K562 (cell line): Measurements from ENCODE around the gene ZNF385D. TPM values are rescaled to one million over a fixed set of nuclear protein-coding genes. Genes with fewer than 3 reads are reported as not detected.

Experiments
- ATAC-seq: fragments of 200-7000 bp; cut with Tn5 transposase; 3 replicates; pipeline ENCODE4 v1.9.1; 2020; ENCODE audit warnings: moderate library complexity
- BruUV-seq: library from RNA; stranded (reverse); fragments of 400-500 nt; replicated peaks from 2 replicates; lab custom pipeline; 2021; lab: Mats Ljungman, UMichigan
- CTCF ChIA-PET: fragments of 300-600 bp; formaldehyde crosslinking; extraction: SDS; loops from one replicate; lab custom pipeline; 2021; ENCODE audit warnings: low intra/inter-chr PET ratio; lab: Yijun Ruan, JAX
- POLR2A ChIA-PET: fragments of 300-600, 350-650 bp; sonication (Branson Sonifier 250); formaldehyde crosslinking; extraction: SDS; loops from one replicate; lab custom pipeline; 2021; ENCODE audit warnings: antibody characterized with exemption, inconsistent platforms; lab: Yijun Ruan, JAX
- DNase-seq, 4 experiments: peaks; one replicate each; pipeline versions ENCODE4 v3.0.0 to v3.0.0-alpha.2; 2011 to 2018; ENCODE audit warnings: low spot score in 3 of 4, mixed read lengths in 3 of 4; ENCODE audit errors: extremely low read depth in 1 of 4
- FAIRE-seq: peaks from 2 replicates; lab custom pipeline; 2011; peaks lifted over from hg19 to GRCh38; lab: Jason Lieb, UNC
- H2AFZ ChIP-seq: 2 replicates; pipeline ENCODE4 v1.6.0; 2011; ENCODE audit warnings: low read depth, low read length, control low read depth, inconsistent platforms
- H3K27ac ChIP-seq: fragments of 200-600 bp; 3 replicates; pipeline ENCODE4 v1.8.0; 2011; ENCODE audit warnings: low read depth, mild to moderate bottlenecking, control low read depth, inconsistent platforms, low read length, moderate library complexity, mixed read lengths; ENCODE audit errors: extremely low read depth
- H3K27me3 ChIP-seq, 2 experiments: fragments of 300-600 bp in 1 of 2; 2 replicates in 1 of 2; 3 replicates in 1 of 2; pipeline versions ENCODE4 v1.6.0 to v1.8.0; 2011; ENCODE audit warnings: inconsistent platforms in 2 of 2, low read length in 2 of 2, mild to moderate bottlenecking in 1 of 2, mixed read lengths in 1 of 2, moderate library complexity in 1 of 2; ENCODE audit not compliant: control insufficient read depth in 2 of 2, insufficient read depth in 2 of 2
- H3K36me3 ChIP-seq: fragments of 300-600 bp; 3 replicates; pipeline ENCODE4 v1.8.0; 2011; ENCODE audit warnings: mild to moderate bottlenecking, low read length, inconsistent platforms; ENCODE audit not compliant: control insufficient read depth, insufficient read depth
- H3K4me1 ChIP-seq, 2 experiments: fragments of 200-600 bp in 1 of 2; replicated peaks in 1 of 2; 2 replicates in 1 of 2; 3 replicates in 1 of 2; pipeline versions ENCODE4 v1.5.1 to v1.8.0; 2011; ENCODE audit warnings: inconsistent platforms in 2 of 2, low read length in 2 of 2, mild to moderate bottlenecking in 1 of 2, mixed read lengths in 1 of 2, moderate library complexity in 1 of 2; ENCODE audit not compliant: control insufficient read depth in 2 of 2, insufficient read depth in 2 of 2
- H3K4me2 ChIP-seq: 2 replicates; pipeline ENCODE4 v1.6.1; 2011; ENCODE audit warnings: low read length, control low read depth, inconsistent platforms, mixed read lengths; ENCODE audit not compliant: insufficient read depth
- H3K4me3 ChIP-seq: fragments of 200-600 bp; sonication (generic), shearing (Covaris generic); 2 replicates; pipeline ENCODE4 v1.5.1; 2016; ENCODE audit warnings: control low read depth, inconsistent platforms
- H3K79me2 ChIP-seq: fragments of 200-600 bp; 3 replicates; pipeline ENCODE4 v1.8.0; 2011; ENCODE audit warnings: low read length, inconsistent platforms; ENCODE audit not compliant: control insufficient read depth, insufficient read depth
- H3K9ac ChIP-seq, 2 experiments: 2 replicates each; pipeline versions ENCODE4 v1.6.0 to v1.6.1; 2011; ENCODE audit warnings: low read depth in 2 of 2, low read length in 2 of 2, control low read depth in 1 of 2, inconsistent platforms in 1 of 2, mild to moderate bottlenecking in 1 of 2, mixed read lengths in 1 of 2; ENCODE audit not compliant: insufficient read depth in 1 of 2
- H3K9me1 ChIP-seq: one replicate; pipeline ENCODE4 v1.6.0; 2011; ENCODE audit warnings: inconsistent platforms, mild to moderate bottlenecking, low read length, moderate library complexity; ENCODE audit not compliant: control insufficient read depth, insufficient read depth
- H3K9me3 ChIP-seq: replicated peaks from 2 replicates; pipeline ENCODE4 v1.5.1; 2011; ENCODE audit warnings: low read depth, low read length, inconsistent platforms; ENCODE audit not compliant: control insufficient read depth, insufficient read depth
- H4K20me1 ChIP-seq: replicated peaks from 2 replicates; pipeline ENCODE4 v1.6.1; 2011; ENCODE audit warnings: low read length, inconsistent platforms, mixed read lengths; ENCODE audit not compliant: control insufficient read depth, insufficient read depth
- ASH1L ChIP-seq: fragments of 450-650 bp; IDR thresholded peaks from 2 replicates; pipeline ENCODE4 v1.6.1; 2018; ENCODE audit warnings: borderline replicate concordance, mild to moderate bottlenecking, low read depth; ENCODE audit not compliant: partially characterized antibody
- IFI16 ChIP-seq: fragments of 250-450 bp; sonication (Bioruptor Pico); IDR thresholded peaks from 2 replicates; pipeline ENCODE4 v2.1.2; 2022; ENCODE audit warnings: mild to moderate bottlenecking, inconsistent platforms
- MAFF ChIP-seq: IDR thresholded peaks from 2 replicates; pipeline ENCODE4 v1.6.1; 2012; ENCODE audit warnings: low read length, improper control_type of control experiment
- NFIC ChIP-seq: fragments of 450-650 bp; IDR thresholded peaks from 2 replicates; pipeline ENCODE4 v1.6.1; 2017; ENCODE audit warnings: mild to moderate bottlenecking, inconsistent platforms
- PHF8 ChIP-seq: fragments of 200-600 bp; sonication (generic); IDR thresholded peaks from 2 replicates; pipeline ENCODE4 v1.6.1; 2012; ENCODE audit warnings: mixed run types, mild to moderate bottlenecking, inconsistent platforms, low read length, moderate library complexity, borderline replicate concordance
- PREB ChIP-seq: sonication (generic); formaldehyde crosslinking; IDR thresholded peaks from 2 replicates; pipeline ENCODE4 v1.8.1; 2023; ENCODE audit warnings: mild to moderate bottlenecking, missing genetic modification reagents
- RAD21 ChIP-seq, 2 experiments: fragments of 250-450 bp in 1 of 2; fragments of 450-650 bp in 1 of 2; sonication (Bioruptor Pico) in 1 of 2; formaldehyde crosslinking in 1 of 2; IDR thresholded peaks in 1 of 2; conservative IDR thresholded peaks in 1 of 2; 2 replicates each; pipeline versions ENCODE4 v1.4.0 to v1.8.0; 2020 to 2022; ENCODE audit warnings: mild to moderate bottlenecking in 2 of 2, moderate library complexity in 1 of 2
- SAP30 ChIP-seq: fragments of 200-600 bp; sonication (generic); IDR thresholded peaks from 2 replicates; pipeline ENCODE4 v1.6.1; 2012; ENCODE audit warnings: borderline replicate concordance, low read depth, mild to moderate bottlenecking, moderate library complexity, low read length, control low read depth, inconsistent platforms; ENCODE audit not compliant: insufficient read depth, poor library complexity, severe bottlenecking
- SMAD4 ChIP-seq: fragments of 250-450 bp; sonication (Bioruptor Pico); conservative IDR thresholded peaks from 2 replicates; pipeline ENCODE4 v1.8.0; 2021; ENCODE audit warnings: inconsistent platforms, mild to moderate bottlenecking, moderate library complexity
- ZBTB7A ChIP-seq: IDR thresholded peaks from 2 replicates; pipeline ENCODE4 v1.6.1; 2011; ENCODE audit warnings: low read depth, mild to moderate bottlenecking, low read length, moderate library complexity, borderline replicate concordance; ENCODE audit not compliant: control insufficient read depth
- ZEB2 ChIP-seq: fragments of 450-650 bp; IDR thresholded peaks from 2 replicates; pipeline ENCODE4 v1.6.1; 2016
- ZKSCAN1 ChIP-seq: fragments of 150-350 bp; IDR thresholded peaks from 2 replicates; pipeline ENCODE4 v1.6.1; 2016; ENCODE audit warnings: low read depth, low read length
- ZNF512 ChIP-seq: IDR thresholded peaks from 2 replicates; pipeline ENCODE4 v1.6.1; 2016; ENCODE audit warnings: missing genetic modification characterization, missing compliant biosample characterization
- WGBS: fragments of 100-300 bp; shearing (Covaris generic); methylation state at CpG from one replicate; pipeline ENCODE4 v1.1.6; 2016; ENCODE audit warnings: low coverage, mixed read lengths; ENCODE audit not compliant: insufficient coverage; ENCODE audit errors: missing lambda C conversion rate; 5-methylcytosine and 5-hydroxymethylcytosine counted together
- in situ Hi-C: fragments of 300-500 bp; cut with MboI; formaldehyde crosslinking; loops from 4 replicates; pipeline ENCODE4 v1.15.0; 2018; ENCODE audit warnings: inconsistent platforms, mixed read lengths
- intact Hi-C: fragments of 100-400 bp; cut with micrococcal nuclease; formaldehyde crosslinking; loops from 2 replicates; pipeline ENCODE4 v1.14.2; 2022
- polyA plus RNA-seq, 8 experiments: library from polyadenylated mRNA; depleted of rRNA in 4 of 8; stranded (reverse) in 5 of 8; unstranded in 3 of 8; fragments of >200 nt; fragmentation: Nextera tagmentation in 2 of 8; fragmentation: Illumina TruSeq in 1 of 8; extraction: Ambion mirVana in 2 of 8; extraction: Trizol in 1 of 8; gene quantifications; 2 replicates each; pipeline versions ENCODE4 v1.2.1 to v1.2.3, GENCODE V29; 2011 to 2014; ENCODE audit warnings: inconsistent platforms in 1 of 8, missing spikeins in 1 of 8
- total RNA-seq, 7 experiments: library from RNA; depleted of rRNA in 6 of 7; stranded (reverse); fragments of >200 nt in 6 of 7; fragmentation: Illumina TruSeq in 2 of 7; extraction: Trizol in 2 of 7; gene quantifications; 2 replicates each; pipeline versions ENCODE4 v1.2.1 to v1.2.3, GENCODE V29; 2011 to 2021; ENCODE audit warnings: low replicate concordance in 1 of 7

The ZNF385D gene
- total and polyA plus RNA-seq, 9 of the 15 experiments (the other 6 are each of a cell fraction or from before 2014, with no cell fraction given) = 0.14 to 1.7 (median 0.51) TPM

- 0% methylated on average over 2 of the region's 2 CpGs for WGBS
- BruUV-seq = no TSS peak
Observed at GRCh38 chr3:21766002-21766401, 15.0 kb upstream of the ZNF385D start.

More at GRCh38 chr3:21766002-21766401, 15.0 kb upstream of the ZNF385D start:
- intact Hi-C loops (no loop called here), in situ Hi-C loops (no loop called here)
- Histone ChIP-seq H3K27me3 (no peaks in the 10 kb centered on the region), H3K36me3 (no peaks in the 10 kb centered on the region), H3K79me2 (no peaks in the 10 kb centered on the region), H3K9me3 (no peaks in the 10 kb centered on the region), H4K20me1 (no peaks in the 10 kb centered on the region), H3K4me2 (no peak overlapping the region), H3K4me3 (no peak overlapping the region), H3K9ac (no peak overlapping the region), H3K27ac (no peak overlapping the region), H3K4me1 (no peaks in the 10 kb centered on the region), H2AFZ (no peak overlapping the region), H3K9me1 (no peaks in the 10 kb centered on the region)
- ATAC-seq = no peak
- FAIRE-seq = no peak
- TF ChIP-seq RAD21 (CRISPR knock-in tag; conservative IDR thresholded peaks at IDR 0.05 in 1 of 2, IDR thresholded peaks at IDR 0.05 in 1 of 2) (no peak), ZKSCAN1 (no peak), ZNF512 (tag) (no peak), ASH1L (no peak), SAP30 (no peak), SMAD4 (CRISPR knock-in tag) (no peak), MAFF (no peak), IFI16 (CRISPR knock-in tag) (no peak), ZEB2 (no peak), NFIC (no peak), PHF8 (no peak), ZBTB7A (no peak), PREB (CRISPR knock-in tag) (no peak)
- no peak for DNase-seq
- CTCF ChIA-PET = no interaction called here
- POLR2A ChIA-PET = no interaction called here
